Endodermal cell (in vitro differentiated cells): ENCODE results near the gene PTPRS. TPM values are rescaled to one million over a fixed set of nuclear protein-coding genes. Genes with fewer than 3 reads are reported as not detected.

ENCODE experiments used
- DNase-seq: peaks from one replicate; pipeline ENCODE4 v3.0.0-alpha.2; 2017
- H3K27ac ChIP-seq: 2 replicates; pipeline ENCODE4 v1.5.1; 2013; ENCODE audit warnings: mild to moderate bottlenecking, low read depth, low read length, moderate library complexity
- H3K27me3 ChIP-seq: 2 replicates; pipeline ENCODE4 v1.6.1; 2013; ENCODE audit warnings: mild to moderate bottlenecking, low read length, moderate library complexity; ENCODE audit not compliant: insufficient read depth, control insufficient read depth, poor library complexity, severe bottlenecking
- H3K36me3 ChIP-seq: 2 replicates; pipeline ENCODE4 v1.7.0; 2013; ENCODE audit warnings: mild to moderate bottlenecking, low read length, moderate library complexity; ENCODE audit not compliant: control insufficient read depth, insufficient read depth
- H3K4me1 ChIP-seq: one replicate; pipeline ENCODE4 v1.7.0; 2013; ENCODE audit warnings: low read length; ENCODE audit not compliant: control insufficient read depth, insufficient read depth
- H3K4me3 ChIP-seq: 2 replicates; pipeline ENCODE4 v1.5.1; 2013; ENCODE audit warnings: mild to moderate bottlenecking, low read length, moderate library complexity
- H3K9ac ChIP-seq: 2 replicates; pipeline ENCODE4 v1.6.1; 2013; ENCODE audit warnings: mild to moderate bottlenecking, low read length, moderate library complexity; ENCODE audit not compliant: poor library complexity, severe bottlenecking; ENCODE audit errors: extremely low read depth
- H3K9me3 ChIP-seq: 2 replicates; pipeline ENCODE4 v1.6.1; 2013; ENCODE audit warnings: mild to moderate bottlenecking, low read length, moderate library complexity; ENCODE audit not compliant: control insufficient read depth
- H3K27ac Mint-ChIP-seq: 2 replicates; pipeline ENCODE4 v1.8.0; 2020; ENCODE audit warnings: mixed read lengths
- H3K27me3 Mint-ChIP-seq: 2 replicates; pipeline ENCODE4 v1.8.0; 2021; ENCODE audit warnings: mild to moderate bottlenecking, mixed read lengths; ENCODE audit not compliant: insufficient read depth
- H3K36me3 Mint-ChIP-seq: 2 replicates; pipeline ENCODE4 v1.8.0; 2020; ENCODE audit warnings: low read depth, mixed read lengths
- H3K4me1 Mint-ChIP-seq: 2 replicates; pipeline ENCODE4 v1.8.0; 2020; ENCODE audit warnings: mixed read lengths
- H3K4me3 Mint-ChIP-seq: 2 replicates; pipeline ENCODE4 v1.8.0; 2020; ENCODE audit warnings: mild to moderate bottlenecking, moderate library complexity, mixed read lengths
- H3K9me3 Mint-ChIP-seq: 2 replicates; pipeline ENCODE4 v1.8.0; 2020; ENCODE audit warnings: mild to moderate bottlenecking, mixed read lengths
- CTCF ChIP-seq: fragments of 200-600 bp; sonication (generic); conservative IDR thresholded peaks from 2 replicates; pipeline ENCODE4 v1.5.0; 2021; ENCODE audit warnings: antibody characterized with exemption, mild to moderate bottlenecking
- WGBS, 2 experiments: methylation state at CpG; one replicate each; pipeline versions ENCODE4 v1.1.5 to v1.1.7; 2013; ENCODE audit warnings: missing lambda C conversion rate in 2 of 2, mixed read lengths in 1 of 2; ENCODE audit not compliant: insufficient coverage in 1 of 2, insufficient read length in 1 of 2; 5-methylcytosine and 5-hydroxymethylcytosine counted together
- total RNA-seq, 2 donors: library from RNA; stranded (reverse); fragmentation: NEBNext Ultra II Directional in 1 of 2; extraction: Animal tissue kit (Norgen Biotek cat#: 25700) in 1 of 2; gene quantifications; 2 replicates in 1 of 2; 3 replicates in 1 of 2; pipeline ENCODE4 v1.2.1, GENCODE V29; 2021

Gene PTPRS
- total RNA-seq, 2 donors from 2014 or later: 226 to 248 TPM

GRCh38 chr19:5355693-5356092 is 15.1 kb upstream of the PTPRS start:
- Histone ChIP-seq H3K27me3 (no peaks in the 10 kb centered on the region), H3K36me3 (no peaks in the 10 kb centered on the region), H3K4me1 (no peaks in the 10 kb centered on the region), H3K9ac (no peak overlapping the region), H3K9me3 (no peaks in the 10 kb centered on the region), H3K4me3 (no peak overlapping the region), H3K27ac (no peak overlapping the region)
- H3K27me3 Mint-ChIP-seq: peaks cover 44% of the 10 kb centered on the region
- peaks cover 5% of the 10 kb centered on the region for H3K4me1 Mint-ChIP-seq
- WGBS, 2 experiments: 70 to 76% methylated on average over 4 to 5 of the region's 5 CpGs
- no peak for TF ChIP-seq CTCF
- H3K27ac Mint-ChIP-seq: no peak overlapping the region
- DNase-seq: no peak
- H3K36me3 Mint-ChIP-seq: no peaks in the 10 kb centered on the region
- no peak overlapping the region for H3K4me3 Mint-ChIP-seq
- no peaks in the 10 kb centered on the region for H3K9me3 Mint-ChIP-seq

GRCh38 chr19:5355076-5355475 is 14.5 kb upstream of the PTPRS start:
- Mint-ChIP-seq H3K9me3 (no peaks in the 10 kb centered on the region), H3K36me3 (no peaks in the 10 kb centered on the region), H3K27ac (no peak overlapping the region), H3K4me1 (peaks cover 5% of the 10 kb centered on the region), H3K27me3 (peaks cover 39% of the 10 kb centered on the region), H3K4me3 (no peak overlapping the region)
- Histone ChIP-seq H3K36me3 (no peaks in the 10 kb centered on the region), H3K9ac (no peak overlapping the region), H3K4me1 (no peaks in the 10 kb centered on the region), H3K27me3 (no peaks in the 10 kb centered on the region), H3K27ac (no peak overlapping the region), H3K4me3 (no peak overlapping the region), H3K9me3 (no peaks in the 10 kb centered on the region)
- WGBS, 2 experiments: 61 to 73% methylated on average over 4 to 9 of the region's 9 CpGs
- no peak for TF ChIP-seq CTCF
- no peak for DNase-seq

GRCh38 chr19:5354403-5354802 is 13.8 kb upstream of the PTPRS start:
- H3K9ac ChIP-seq: no peak overlapping the region
- H3K27me3 Mint-ChIP-seq: peaks cover 38% of the 10 kb centered on the region
- no peak overlapping the region for H3K4me3 Mint-ChIP-seq
- H3K4me1 Mint-ChIP-seq: peaks cover 5% of the 10 kb centered on the region
- no peaks in the 10 kb centered on the region for H3K9me3 Mint-ChIP-seq
- DNase-seq: peak; percentile 82
- no peaks in the 10 kb centered on the region for H3K27me3 ChIP-seq
- H3K4me1 ChIP-seq: no peaks in the 10 kb centered on the region
- H3K36me3 Mint-ChIP-seq: no peaks in the 10 kb centered on the region
- H3K4me3 ChIP-seq: no peak overlapping the region
- no peaks in the 10 kb centered on the region for H3K9me3 ChIP-seq
- WGBS, 2 experiments: 91 to 100% methylated on average over 3 to 4 of the region's 4 CpGs
- H3K27ac ChIP-seq: no peak overlapping the region
- peak; percentile 67 for TF ChIP-seq CTCF
- no peak overlapping the region for H3K27ac Mint-ChIP-seq
- H3K36me3 ChIP-seq: no peaks in the 10 kb centered on the region
